ENCODE data around the gene PRPF31. TPM values are rescaled to one million over a fixed set of nuclear protein-coding genes. Genes with fewer than 3 reads are reported as not detected.

Gene PRPF31
- total and polyA plus RNA-seq, 2 of the 13 experiments (the other 11 are each of a cell fraction or from before 2014, with no cell fraction given), result 23.8 to 63.8 TPM

DNA sequence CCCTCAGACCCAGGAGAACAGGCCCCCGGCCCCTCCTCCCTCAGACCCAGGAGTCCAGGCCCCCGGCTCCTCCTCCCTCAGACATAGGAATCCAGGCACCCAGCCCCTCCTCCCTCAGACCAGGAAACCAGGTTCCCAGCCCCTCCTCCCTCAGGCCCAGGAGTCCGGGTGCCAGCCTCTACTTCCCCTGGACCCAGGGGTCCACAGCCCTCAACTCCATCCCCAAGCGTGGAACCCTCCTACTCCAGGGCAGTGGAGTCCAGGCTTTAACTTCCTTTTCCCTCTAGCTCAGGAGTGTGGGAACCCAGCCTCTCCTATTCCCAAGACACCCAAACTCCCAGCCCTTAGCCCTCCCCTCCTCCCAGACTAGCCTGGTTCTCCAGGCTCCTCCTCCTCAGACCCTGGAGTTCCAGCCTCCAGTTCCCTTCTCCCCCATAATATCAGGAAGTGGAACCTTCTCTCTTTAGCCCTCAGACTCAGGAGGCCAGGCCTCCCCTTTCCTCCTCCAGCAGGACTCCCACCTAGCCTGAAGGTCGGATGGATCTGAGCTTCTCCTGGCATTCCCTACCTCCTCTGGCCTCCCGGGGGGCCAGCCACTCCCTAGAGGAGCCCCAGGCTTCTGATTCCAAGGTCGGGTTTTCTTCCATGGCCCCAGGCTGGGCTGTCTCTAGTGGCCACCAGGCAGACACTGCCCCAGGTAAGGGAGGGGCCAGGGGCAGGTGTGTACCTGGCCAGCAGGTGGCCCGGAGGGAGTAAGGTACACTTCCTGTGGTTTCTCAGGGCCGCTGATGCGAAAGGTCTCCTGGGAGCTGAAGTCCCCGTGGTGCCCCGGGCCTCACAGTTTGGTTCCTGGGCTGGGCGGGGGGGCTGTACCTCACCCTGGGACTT lies 57.2 kb downstream of the PRPF31 start, which contains the start of gene TMC4 (continued):
- TF ChIP-seq, protein P1, sequence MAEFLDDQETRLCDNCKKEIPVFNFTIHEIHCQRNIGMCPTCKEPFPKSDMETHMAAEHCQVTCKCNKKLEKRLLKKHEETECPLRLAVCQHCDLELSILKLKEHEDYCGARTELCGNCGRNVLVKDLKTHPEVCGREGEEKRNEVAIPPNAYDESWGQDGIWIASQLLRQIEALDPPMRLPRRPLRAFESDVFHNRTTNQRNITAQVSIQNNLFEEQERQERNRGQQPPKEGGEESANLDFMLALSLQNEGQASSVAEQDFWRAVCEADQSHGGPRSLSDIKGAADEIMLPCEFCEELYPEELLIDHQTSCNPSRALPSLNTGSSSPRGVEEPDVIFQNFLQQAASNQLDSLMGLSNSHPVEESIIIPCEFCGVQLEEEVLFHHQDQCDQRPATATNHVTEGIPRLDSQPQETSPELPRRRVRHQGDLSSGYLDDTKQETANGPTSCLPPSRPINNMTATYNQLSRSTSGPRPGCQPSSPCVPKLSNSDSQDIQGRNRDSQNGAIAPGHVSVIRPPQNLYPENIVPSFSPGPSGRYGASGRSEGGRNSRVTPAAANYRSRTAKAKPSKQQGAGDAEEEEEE (CRISPR knock-in tag; IDR thresholded peaks at IDR 0.05; ENCODE audit: borderline replicate concordance), result no peak
- no peak for TF ChIP-seq ZKSCAN8 (CRISPR knock-in tag; IDR thresholded peaks at IDR 0.05; ENCODE audit: borderline replicate concordance)
- TF ChIP-seq AGO2 (optimal IDR thresholded peaks at IDR 0.05; ENCODE audit: low read depth, low read length), result peak; percentile 77
- no peak for TF ChIP-seq NFYB (CRISPR knock-in tag; IDR thresholded peaks at IDR 0.05)
- peak; percentile 54 for TF ChIP-seq GABPA (IDR thresholded peaks at IDR 0.05; ENCODE audit: low read depth, low read length)
- TF ChIP-seq GABPA (CRISPR knock-in tag; IDR thresholded peaks at IDR 0.05; ENCODE audit: low read depth), result peak; percentile 78
- peak; percentile 76 for TF ChIP-seq THAP11 (CRISPR knock-in tag; IDR thresholded peaks at IDR 0.05)
- TF ChIP-seq, protein P2, sequence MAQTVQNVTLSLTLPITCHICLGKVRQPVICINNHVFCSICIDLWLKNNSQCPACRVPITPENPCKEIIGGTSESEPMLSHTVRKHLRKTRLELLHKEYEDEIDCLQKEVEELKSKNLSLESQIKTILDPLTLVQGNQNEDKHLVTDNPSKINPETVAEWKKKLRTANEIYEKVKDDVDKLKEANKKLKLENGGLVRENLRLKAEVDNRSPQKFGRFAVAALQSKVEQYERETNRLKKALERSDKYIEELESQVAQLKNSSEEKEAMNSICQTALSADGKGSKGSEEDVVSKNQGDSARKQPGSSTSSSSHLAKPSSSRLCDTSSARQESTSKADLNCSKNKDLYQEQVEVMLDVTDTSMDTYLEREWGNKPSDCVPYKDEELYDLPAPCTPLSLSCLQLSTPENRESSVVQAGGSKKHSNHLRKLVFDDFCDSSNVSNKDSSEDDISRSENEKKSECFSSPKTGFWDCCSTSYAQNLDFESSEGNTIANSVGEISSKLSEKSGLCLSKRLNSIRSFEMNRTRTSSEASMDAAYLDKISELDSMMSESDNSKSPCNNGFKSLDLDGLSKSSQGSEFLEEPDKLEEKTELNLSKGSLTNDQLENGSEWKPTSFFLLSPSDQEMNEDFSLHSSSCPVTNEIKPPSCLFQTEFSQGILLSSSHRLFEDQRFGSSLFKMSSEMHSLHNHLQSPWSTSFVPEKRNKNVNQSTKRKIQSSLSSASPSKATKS (CRISPR knock-in tag; IDR thresholded peaks at IDR 0.05), result no peak

DNA sequence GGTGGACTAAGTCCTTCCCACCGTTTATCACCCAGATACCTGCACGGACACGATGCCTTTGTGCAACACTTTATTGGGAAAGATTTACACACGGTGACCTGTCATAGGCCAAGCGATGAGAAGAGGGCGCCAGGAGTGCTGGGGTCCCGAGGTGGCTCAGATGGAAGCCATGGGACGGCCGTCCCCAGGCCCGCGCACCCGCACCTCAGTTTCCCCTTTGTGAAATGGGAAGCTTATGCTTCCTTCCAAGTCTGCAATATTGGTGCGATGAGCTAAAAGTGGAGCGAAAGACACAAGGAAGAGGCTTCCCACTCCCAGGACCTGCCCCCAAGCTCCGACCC lies 57.8 kb downstream of the PRPF31 start:
- Histone ChIP-seq H3K9me3 (ENCODE audit: low read length) (no peaks in the 10 kb centered on the region), H3K4me3 (replicated peaks in 1 of 3; ENCODE audit: insufficient read depth in 1 of 3, low read depth in 2 of 3, low read length in 3 of 3) (no peak overlapping the region; a peak in 1 of 6 replicates), H2AFZ (ENCODE audit: low read length) (no peak overlapping the region), H3K27ac (ENCODE audit: extremely low read length, insufficient read depth, low read length) (no peak overlapping the region), H3K4me1 (ENCODE audit: insufficient read depth, low read length) (peaks cover 8% of the 10 kb centered on the region; the same call in 1 of the 2 replicates), H3K36me3 (replicated peaks in 1 of 2; ENCODE audit: control insufficient read depth in 1 of 2, insufficient read depth in 2 of 2, low read length in 2 of 2) (peaks cover 0 to 4% of the 10 kb centered on the region in 2 experiments; a peak in 2 of 5 replicates), H3K4me2 (ENCODE audit: low read depth, low read length) (no peak overlapping the region), H3K27me3 (ENCODE audit: control insufficient read depth in 1 of 2, insufficient read depth in 2 of 2, low read length in 2 of 2) (no peaks in the 10 kb centered on the region), H3K79me2 (ENCODE audit: insufficient read depth, low read length) (no peaks in the 10 kb centered on the region), H3K9ac (ENCODE audit: insufficient read depth, low read depth, low read length) (no peak overlapping the region), H4K20me1 (ENCODE audit: insufficient read depth, low read length) (no peaks in the 10 kb centered on the region)
- in situ Hi-C loops (cut with HindIII; ENCODE audit: extremely low pct_ligation_motif_present, low pct_unique_long_range_greater_than_20kb) (no loop called here), intact Hi-C loops (cut with micrococcal nuclease; ENCODE audit: unreplicated experiment) (no loop called here)
- WGBS (ENCODE audit: low lambda C conversion rate), result 51% methylated on average over 11 of the region's 15 CpGs
- POLR2A ChIA-PET, result interaction anchor here (1.7 to 1.8 kb wide), 2 partner anchors 15 to 16 kb away, joined by 3 to 11 read pairs; partner anchors contain the start of gene MBOAT7
- DNase-seq (ENCODE audit: low spot score) (no peak), ATAC-seq (no peak; the same call in 2 of the 3 replicates), FAIRE-seq (no peak)
- CTCF ChIA-PET (ENCODE audit: low intra/inter-chr PET ratio, low total read pairs), result no interaction called here
- no TSS peak for BruUV-seq (replicated peaks)
- TF ChIP-seq AGO1 (IDR thresholded peaks at IDR 0.05; ENCODE audit: low read depth, low read length, poor library complexity, severe bottlenecking) (peak; percentile 29), ZNF33B (CRISPR knock-in tag; IDR thresholded peaks at IDR 0.05) (no peak), ZNF75D (CRISPR knock-in tag; IDR thresholded peaks at IDR 0.05; ENCODE audit: borderline replicate concordance) (0 out of 2 replicates have a peak, but pooled peaks have one; percentile 39), POLR2A (IDR thresholded peaks at IDR 0.05; ENCODE audit: insufficient read depth in 1 of 2, low read depth in 2 of 2, low read length in 2 of 2) (peak in 1 of 2 experiments; percentile 23; a peak in 1 of 4 replicates), POLR2G (IDR thresholded peaks at IDR 0.05; ENCODE audit: low read depth, low read length) (peak; percentile 60), AKAP8 (CRISPR knock-in tag; IDR thresholded peaks at IDR 0.05) (peak; percentile 68; the same call in 1 of the 2 replicates), AGO2 (optimal IDR thresholded peaks at IDR 0.05; ENCODE audit: low read depth, low read length) (peak; percentile 3)
- TF ChIP-seq, protein P3, sequence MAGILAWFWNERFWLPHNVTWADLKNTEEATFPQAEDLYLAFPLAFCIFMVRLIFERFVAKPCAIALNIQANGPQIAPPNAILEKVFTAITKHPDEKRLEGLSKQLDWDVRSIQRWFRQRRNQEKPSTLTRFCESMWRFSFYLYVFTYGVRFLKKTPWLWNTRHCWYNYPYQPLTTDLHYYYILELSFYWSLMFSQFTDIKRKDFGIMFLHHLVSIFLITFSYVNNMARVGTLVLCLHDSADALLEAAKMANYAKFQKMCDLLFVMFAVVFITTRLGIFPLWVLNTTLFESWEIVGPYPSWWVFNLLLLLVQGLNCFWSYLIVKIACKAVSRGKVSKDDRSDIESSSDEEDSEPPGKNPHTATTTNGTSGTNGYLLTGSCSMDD (CRISPR knock-in tag; IDR thresholded peaks at IDR 0.05), result no peak
- TF ChIP-seq, protein P4, sequence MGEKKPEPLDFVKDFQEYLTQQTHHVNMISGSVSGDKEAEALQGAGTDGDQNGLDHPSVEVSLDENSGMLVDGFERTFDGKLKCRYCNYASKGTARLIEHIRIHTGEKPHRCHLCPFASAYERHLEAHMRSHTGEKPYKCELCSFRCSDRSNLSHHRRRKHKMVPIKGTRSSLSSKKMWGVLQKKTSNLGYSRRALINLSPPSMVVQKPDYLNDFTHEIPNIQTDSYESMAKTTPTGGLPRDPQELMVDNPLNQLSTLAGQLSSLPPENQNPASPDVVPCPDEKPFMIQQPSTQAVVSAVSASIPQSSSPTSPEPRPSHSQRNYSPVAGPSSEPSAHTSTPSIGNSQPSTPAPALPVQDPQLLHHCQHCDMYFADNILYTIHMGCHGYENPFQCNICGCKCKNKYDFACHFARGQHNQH (CRISPR knock-in tag; IDR thresholded peaks at IDR 0.05), result 0 out of 2 replicates have a peak, but pooled peaks have one; percentile 1
